ENCODE data around the gene ISL2.

Gene ISL2

GRCh38 chr15:76380249-76380648 lies 43.7 kb downstream of the ISL2 start:
- no peak for DNase-seq

- DNase-seq, result no peak
Measured at GRCh38 chr15:76381366-76381765, 44.8 kb downstream of the ISL2 start.

- no peak for DNase-seq
Measured at GRCh38 chr15:76382987-76383728, 46.6 kb downstream of the ISL2 start.

- no peak for DNase-seq
Measured at GRCh38 chr15:76384409-76384808, 47.8 kb downstream of the ISL2 start.

GRCh38 chr15:76386178-76386577 lies 49.6 kb downstream of the ISL2 start:
- no peak for DNase-seq

GRCh38 chr15:76386926-76387325 lies 50.4 kb downstream of the ISL2 start:
- no peak for DNase-seq

- no peak for DNase-seq
Measured at GRCh38 chr15:76390571-76390970, 54.0 kb downstream of the ISL2 start.

GRCh38 chr15:76391309-76391708 lies 54.7 kb downstream of the ISL2 start:
- DNase-seq, result no peak

GRCh38 chr15:76391847-76392246 lies 55.3 kb downstream of the ISL2 start:
- DNase-seq, result no peak
